NOMO-1 (cell line): ENCODE data around the gene DCHS1.

ENCODE experiments used
- DNase-seq, 2 experiments: peaks; one replicate each; lab custom pipeline; 2025; ENCODE audit not compliant: unreplicated experiment in 2 of 2; lab: John Stamatoyannopoulos, UW

DCHS1 gene

GRCh38 chr11:6671991-6672390, 16.4 kb upstream of the DCHS1 start:
- no peak for DNase-seq

DNA sequence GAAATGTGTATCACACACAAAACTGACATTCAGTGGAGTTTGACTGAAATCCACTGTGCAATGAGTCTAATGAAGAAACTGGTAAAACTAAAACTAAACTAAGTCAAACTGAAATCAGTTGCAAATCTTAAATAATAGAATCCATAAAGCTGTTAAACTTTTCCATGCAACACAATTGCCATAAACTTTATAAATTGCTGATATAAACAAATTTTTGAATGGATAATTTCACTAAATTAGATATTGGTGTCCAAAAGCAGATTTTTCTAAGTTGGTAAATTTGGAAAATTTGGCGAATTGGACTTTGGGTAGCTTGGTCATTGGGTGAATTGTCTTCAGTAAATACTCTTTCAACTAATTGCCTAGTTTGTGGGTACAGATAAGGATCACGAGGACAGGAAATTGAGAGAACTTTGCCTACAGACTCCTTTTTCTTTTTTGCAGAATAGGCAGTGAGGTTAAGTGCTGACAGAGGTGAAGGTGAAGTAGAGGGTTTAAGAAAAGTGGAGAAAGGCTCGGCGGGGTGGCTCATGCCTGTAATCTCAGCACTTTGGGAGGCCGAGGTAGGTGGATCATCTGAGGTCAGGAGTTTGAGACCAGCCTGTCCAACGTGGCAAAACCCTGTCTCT, 14.7 kb upstream of the DCHS1 start:
- no peak for DNase-seq

- DNase-seq = peak in 1 of 2 experiments; percentile 25
Observed at GRCh38 chr11:6667733-6668374, 12.2 kb upstream of the DCHS1 start.

DNA sequence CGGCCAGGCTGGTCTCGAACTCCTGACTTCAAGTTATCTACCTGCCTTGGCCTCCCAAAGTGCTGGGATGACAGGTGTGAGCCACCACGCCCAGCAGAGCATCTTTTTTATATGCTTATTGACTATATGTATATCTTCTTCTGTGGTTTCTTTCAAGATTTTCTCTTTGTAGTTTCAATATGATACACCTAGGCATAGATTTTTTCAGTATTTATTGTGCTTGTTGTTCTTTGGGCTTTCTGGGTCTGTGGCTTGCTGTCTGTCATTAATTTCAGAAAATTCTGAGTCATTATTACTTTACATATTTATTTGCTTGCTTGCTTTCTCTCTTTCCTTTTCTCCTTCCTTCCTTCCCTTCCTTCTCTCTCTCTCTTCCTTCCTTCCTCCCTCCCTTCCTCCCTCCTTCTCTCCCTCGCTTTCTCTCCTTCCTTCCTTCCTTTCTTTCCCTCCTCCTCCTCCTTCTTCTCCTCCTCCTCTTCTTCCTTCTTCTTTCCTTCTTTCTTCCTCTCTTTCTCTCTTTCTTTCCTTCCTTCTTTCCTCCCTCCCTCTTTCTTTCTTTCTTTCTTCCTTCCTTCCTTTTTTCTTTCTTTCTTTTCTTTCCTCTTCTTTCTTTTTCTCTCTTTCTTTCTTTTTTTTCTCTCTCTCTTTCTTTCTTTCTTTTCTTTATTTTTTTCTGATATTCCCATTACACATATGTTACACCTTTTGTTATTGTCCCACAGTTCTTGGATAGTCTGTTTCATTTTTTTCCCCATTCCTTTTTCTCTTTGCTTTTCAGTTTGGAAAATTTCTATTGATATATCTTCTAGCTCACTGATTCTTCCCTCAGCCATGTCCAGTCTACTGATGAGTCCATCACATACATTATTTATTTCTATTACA, 10.9 kb upstream of the DCHS1 start:
- DNase-seq = no peak

DNA sequence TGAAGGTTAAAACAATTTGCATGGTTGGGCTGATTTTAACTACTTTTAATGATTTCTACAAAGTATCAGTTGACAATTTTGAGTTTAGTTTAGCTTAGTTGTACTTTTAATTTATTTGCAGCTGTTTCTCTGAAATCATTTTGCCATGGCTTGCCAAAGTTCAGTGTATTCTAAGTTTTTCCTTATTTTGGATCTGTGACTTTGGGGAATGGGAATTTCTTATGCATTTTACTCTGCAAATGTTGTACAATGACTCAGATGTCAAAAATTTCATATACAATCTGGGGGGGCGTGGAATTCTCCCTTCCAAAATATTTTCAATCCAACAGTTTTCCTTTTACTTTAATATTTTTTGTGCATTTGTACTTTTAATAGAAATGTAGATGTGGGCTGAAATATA, 8.9 kb upstream of the DCHS1 start:
- no peak for DNase-seq

DNA sequence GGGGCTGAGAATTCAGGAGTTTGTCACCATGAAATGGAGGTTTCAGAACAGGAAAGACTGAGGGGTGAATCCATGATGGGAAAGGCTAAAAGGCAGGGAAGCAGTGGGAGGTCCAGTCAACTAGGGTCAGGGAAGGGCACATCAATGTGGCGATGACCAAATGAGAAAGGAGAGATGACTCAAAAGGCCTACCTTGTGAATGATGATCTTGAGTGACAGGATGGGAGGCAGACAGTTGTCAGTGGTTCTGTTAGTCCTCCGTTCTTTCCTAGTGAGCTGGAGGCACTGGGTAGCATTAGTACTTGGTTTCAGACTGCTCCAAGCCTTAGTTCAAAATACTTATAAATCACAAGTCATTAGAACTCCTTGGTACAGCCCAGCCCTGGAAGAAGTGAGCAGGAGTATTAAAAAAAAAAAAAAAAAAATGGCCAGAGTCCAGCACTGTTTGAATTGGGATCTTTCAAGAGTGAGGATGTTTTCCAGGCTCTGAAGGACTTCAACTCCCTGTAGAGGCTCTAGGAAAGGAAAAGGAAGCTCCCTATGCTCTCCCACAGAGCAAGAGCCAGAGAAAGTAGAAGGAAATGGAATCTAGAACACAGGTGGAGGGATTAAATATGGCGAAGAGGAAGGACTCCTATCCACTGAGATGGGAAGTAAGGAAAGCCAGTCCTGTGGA, 8.3 kb upstream of the DCHS1 start:
- DNase-seq = no peak

- no peak for DNase-seq
Observed at GRCh38 chr11:6660712-6661111, 5.1 kb upstream of the DCHS1 start.

GRCh38 chr11:6658647-6659046, 3.0 kb upstream of the DCHS1 start:
- no peak for DNase-seq

- DNase-seq = no peak
Observed at GRCh38 chr11:6657346-6657745, 1.7 kb upstream of the DCHS1 start.

DNA sequence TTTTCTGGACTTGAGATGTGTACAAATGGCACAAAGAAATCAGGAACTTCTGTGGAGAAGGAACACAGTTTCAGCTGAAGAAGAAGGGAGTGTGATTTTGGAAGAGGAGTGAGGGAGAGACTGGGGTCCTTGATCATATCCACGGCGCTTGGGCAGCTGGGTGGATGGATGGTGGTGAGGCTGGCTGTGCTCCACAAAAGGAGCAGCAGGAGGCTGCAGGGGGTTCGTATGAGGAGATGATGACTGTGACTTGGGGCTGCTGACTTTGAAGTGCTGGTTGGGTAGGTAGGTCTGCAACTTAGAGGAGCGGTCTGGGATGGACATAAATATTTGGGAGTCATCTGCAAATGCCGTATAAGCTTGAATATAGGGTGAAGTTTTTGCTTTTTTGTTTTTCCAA, 1.3 kb upstream of the DCHS1 start:
- DNase-seq = no peak

GRCh38 chr11:6656584-6656915, 941 bp upstream of the DCHS1 start:
- DNase-seq = no peak

DNA sequence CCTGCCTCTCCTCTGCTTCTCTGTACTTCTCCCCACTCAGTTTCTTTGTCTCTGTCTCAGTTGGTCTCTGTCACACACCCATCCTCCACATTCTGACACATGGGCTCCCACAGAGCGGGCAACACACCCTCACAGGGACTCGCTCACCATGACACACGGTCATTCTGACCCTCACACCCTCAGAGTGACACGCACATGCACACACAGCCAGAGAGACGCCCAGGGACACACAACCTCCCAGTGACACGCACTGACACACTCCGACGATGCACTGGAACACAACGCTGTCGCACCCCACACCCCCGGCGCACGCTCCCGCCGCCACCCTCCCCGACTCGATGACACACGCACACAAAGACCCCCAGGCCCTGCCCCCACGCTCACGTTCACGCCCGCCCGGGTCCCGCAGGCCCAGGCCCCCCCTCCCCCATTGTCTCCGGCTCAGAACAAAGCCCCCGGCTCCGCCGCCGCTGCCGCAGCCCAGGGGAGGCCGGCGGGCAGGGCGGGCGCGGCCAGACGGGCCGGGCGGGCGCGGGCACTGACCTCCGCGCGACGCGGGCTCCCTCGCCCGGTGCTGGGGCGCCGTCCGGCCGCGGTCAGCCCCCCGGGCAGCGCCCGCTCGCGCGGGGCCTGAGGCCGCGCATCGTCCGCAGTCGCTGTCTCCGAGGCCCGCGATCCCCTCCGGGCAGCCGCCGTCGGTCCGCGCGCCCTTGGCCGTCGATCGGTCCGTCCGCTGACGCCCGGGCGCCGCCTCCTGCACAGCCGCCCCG, 404 bp downstream of the DCHS1 start:
- no peak for DNase-seq

GRCh38 chr11:6654281-6655019, 1.2 kb downstream of the DCHS1 start:
- DNase-seq = no peak

DNA sequence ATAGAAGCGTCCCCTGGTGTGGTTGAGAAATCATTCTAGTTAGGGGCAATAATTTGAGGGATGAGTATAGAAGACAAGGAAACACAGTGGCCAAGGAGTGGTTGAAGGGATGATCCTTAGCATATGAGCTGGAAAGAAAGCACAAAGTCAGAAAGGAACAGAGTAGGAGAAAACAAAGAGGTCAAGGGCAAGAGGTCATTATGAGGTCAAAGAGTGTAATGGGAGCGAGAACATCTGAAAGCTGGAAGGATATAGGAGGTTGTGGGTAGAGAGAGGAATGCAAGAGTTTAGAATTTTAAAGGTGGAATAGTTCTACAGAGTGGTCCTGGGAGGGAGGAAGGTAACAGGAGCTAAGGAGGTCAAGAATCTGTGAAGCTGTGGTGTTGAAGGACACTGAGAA, 2.0 kb downstream of the DCHS1 start:
- no peak for DNase-seq

DNA sequence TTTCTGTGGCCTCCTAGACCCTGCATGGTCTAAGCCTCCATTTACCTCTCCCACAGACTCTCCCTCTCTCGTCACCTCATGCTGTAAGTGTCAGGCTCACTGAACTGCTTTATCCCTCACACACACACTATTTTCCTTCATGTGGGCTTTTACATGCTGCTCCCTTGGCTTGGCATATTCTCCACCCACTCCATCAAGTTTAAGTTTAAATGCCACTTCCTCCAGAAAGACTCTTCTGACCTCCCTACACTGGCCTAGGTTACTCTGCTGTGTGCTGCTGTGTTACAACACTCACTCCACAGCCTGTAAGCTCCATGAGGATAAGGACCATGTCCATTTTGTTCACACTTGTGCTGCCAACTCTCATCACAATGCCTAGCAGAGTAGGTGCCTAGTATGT, 2.5 kb downstream of the DCHS1 start:
- DNase-seq = no peak

- no peak for DNase-seq
Observed at GRCh38 chr11:6652182-6652581, 3.4 kb downstream of the DCHS1 start.

DNA sequence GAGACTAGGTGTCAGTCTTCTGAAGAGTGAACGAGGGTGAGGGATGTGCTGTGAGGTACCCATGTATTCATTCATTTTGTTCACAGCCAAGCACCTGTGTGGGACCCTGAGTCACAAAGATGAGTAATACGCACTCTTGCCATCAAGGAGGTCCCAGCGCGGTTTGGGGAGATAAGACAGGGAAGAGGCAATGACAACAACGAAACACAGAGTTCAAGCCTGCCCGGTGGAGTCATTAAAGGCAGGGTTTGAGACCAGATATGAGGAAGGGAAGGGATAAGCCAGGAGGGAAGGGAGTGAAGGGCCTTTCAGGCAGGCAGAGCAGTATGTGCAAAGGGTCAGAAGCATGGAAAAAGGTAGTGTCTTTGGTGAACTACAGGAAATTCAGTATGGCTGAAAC, 4.6 kb downstream of the DCHS1 start:
- no peak for DNase-seq

- DNase-seq = no peak
Observed at GRCh38 chr11:6650104-6650503, 5.5 kb downstream of the DCHS1 start.

- peak; percentile 48 to 56 for DNase-seq
Observed at GRCh38 chr11:6648501-6648900, 7.1 kb downstream of the DCHS1 start.

- no peak for DNase-seq
Observed at GRCh38 chr11:6647836-6648235, 7.8 kb downstream of the DCHS1 start.
